HG03095 (cell line): ENCODE measurements around the gene PRKG1.

Source experiments
- ATAC-seq: cut with Tn5 transposase; IDR thresholded peaks from one replicate; pipeline ENCODE4 v1.9.1; 2021; ENCODE audit warnings: moderate library complexity; ENCODE audit not compliant: unreplicated experiment

Gene PRKG1

GRCh38 chr10:52318136-52318701 lies 1243.9 kb downstream of the PRKG1 start:
- no peak for ATAC-seq

- ATAC-seq: no peak
Measured at GRCh38 chr10:52318822-52319464, 1244.7 kb downstream of the PRKG1 start.

- ATAC-seq: no peak
Measured at GRCh38 chr10:52319926-52320325, 1245.6 kb downstream of the PRKG1 start.

- no peak for ATAC-seq
Measured at GRCh38 chr10:52322323-52322722, 1248.0 kb downstream of the PRKG1 start.

GRCh38 chr10:52322936-52323335 lies 1248.6 kb downstream of the PRKG1 start:
- ATAC-seq: no peak

- no peak for ATAC-seq
Measured at GRCh38 chr10:52326382-52326781, 1252.1 kb downstream of the PRKG1 start.

GRCh38 chr10:52331638-52332364 lies 1257.5 kb downstream of the PRKG1 start:
- no peak for ATAC-seq

GRCh38 chr10:52332815-52333214 lies 1258.5 kb downstream of the PRKG1 start:
- no peak for ATAC-seq

- ATAC-seq: no peak
Measured at GRCh38 chr10:52334595-52334994, 1260.3 kb downstream of the PRKG1 start.

- no peak for ATAC-seq
Measured at GRCh38 chr10:52335665-52336064, 1261.4 kb downstream of the PRKG1 start.

GRCh38 chr10:52337225-52337624 lies 1262.9 kb downstream of the PRKG1 start:
- no peak for ATAC-seq

GRCh38 chr10:52343439-52343838 lies 1269.2 kb downstream of the PRKG1 start:
- no peak for ATAC-seq

- ATAC-seq: no peak
Measured at GRCh38 chr10:52346394-52347326, 1272.4 kb downstream of the PRKG1 start.

GRCh38 chr10:52347327-52347667 lies 1273.0 kb downstream of the PRKG1 start:
- no peak for ATAC-seq
